Kidney epithelial cell (primary cell): Measurements from ENCODE around the gene ADGRL1. TPM values are rescaled to one million over a fixed set of nuclear protein-coding genes. Genes with fewer than 3 reads are reported as not detected.
"Not testable (repeated sequence)": the region's sequence is repeated elsewhere in the genome, so short reads cannot be mapped to it uniquely, and the experiment has no call there.

Experiments used
- DNase-seq: peaks from one replicate; pipeline ENCODE4 v3.0.0-alpha.2; 2010; ENCODE audit warnings: low read depth
- H3K27me3 ChIP-seq: 2 replicates; pipeline ENCODE4 v1.6.0; 2011; ENCODE audit warnings: low read length; ENCODE audit not compliant: control insufficient read depth, insufficient read depth
- H3K36me3 ChIP-seq: 2 replicates; pipeline ENCODE4 v1.5.1; 2011; ENCODE audit warnings: low read length; ENCODE audit not compliant: control insufficient read depth, insufficient read depth
- H3K4me3 ChIP-seq: 2 replicates; pipeline ENCODE4 v1.5.1; 2011; ENCODE audit warnings: low read depth, mild to moderate bottlenecking, control low read depth, low read length
- total RNA-seq: library from RNA; depleted of rRNA; stranded (reverse); fragments of >200 nt; gene quantifications from 2 replicates; pipeline ENCODE4 v1.2.3, GENCODE V29; 2015
- TF ChIP-seq, protein P1 (sequence below): IDR thresholded peaks from 2 replicates; pipeline ENCODE4 v1.5.1; 2011; ENCODE audit warnings: mild to moderate bottlenecking, moderate library complexity, low read length, control low read depth, inconsistent platforms; ENCODE audit not compliant: insufficient read depth, poor library complexity, severe bottlenecking

ADGRL1 gene
- total RNA-seq = 15.0 and 20.6 TPM in 2 replicates

GRCh38 chr19:14205452-14206287 lies at the start of gene ADGRL1:
Gene ADGRL1, minus strand, starts transcription at chr19:14206169. Its CDS starts 22,567 bp downstream, at chr19:14183602.
- peak within 1 kb of the TSS; percentile 41 for H3K4me3 ChIP-seq
- not testable (repeated sequence) for DNase-seq, H3K36me3 ChIP-seq
- H3K27me3 ChIP-seq = peaks cover 40% of the 10 kb centered on the region

DNA sequence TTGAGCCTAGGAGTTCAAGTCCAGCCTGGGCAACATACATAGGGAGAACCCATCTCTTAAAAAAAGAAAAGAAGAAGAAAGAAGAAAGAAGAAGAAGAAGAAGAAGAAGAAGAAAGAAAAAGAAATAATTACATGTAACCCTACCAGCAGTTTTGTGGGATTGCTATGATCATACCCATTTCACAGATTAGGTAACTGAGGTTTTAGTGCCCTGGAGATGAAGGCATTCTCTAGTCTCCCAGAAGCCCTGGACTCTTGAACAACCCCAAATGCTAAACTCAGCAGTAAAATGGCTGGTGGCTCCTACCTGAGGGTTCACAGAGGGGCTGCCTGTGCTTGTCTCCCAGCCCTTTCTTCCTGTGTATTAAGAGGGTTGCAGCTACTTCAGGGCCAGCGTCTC lies 49.3 kb upstream of the ADGRL1 start:
- not testable (repeated sequence) for DNase-seq, H3K27me3 ChIP-seq, H3K4me3 ChIP-seq, H3K36me3 ChIP-seq

DNA sequence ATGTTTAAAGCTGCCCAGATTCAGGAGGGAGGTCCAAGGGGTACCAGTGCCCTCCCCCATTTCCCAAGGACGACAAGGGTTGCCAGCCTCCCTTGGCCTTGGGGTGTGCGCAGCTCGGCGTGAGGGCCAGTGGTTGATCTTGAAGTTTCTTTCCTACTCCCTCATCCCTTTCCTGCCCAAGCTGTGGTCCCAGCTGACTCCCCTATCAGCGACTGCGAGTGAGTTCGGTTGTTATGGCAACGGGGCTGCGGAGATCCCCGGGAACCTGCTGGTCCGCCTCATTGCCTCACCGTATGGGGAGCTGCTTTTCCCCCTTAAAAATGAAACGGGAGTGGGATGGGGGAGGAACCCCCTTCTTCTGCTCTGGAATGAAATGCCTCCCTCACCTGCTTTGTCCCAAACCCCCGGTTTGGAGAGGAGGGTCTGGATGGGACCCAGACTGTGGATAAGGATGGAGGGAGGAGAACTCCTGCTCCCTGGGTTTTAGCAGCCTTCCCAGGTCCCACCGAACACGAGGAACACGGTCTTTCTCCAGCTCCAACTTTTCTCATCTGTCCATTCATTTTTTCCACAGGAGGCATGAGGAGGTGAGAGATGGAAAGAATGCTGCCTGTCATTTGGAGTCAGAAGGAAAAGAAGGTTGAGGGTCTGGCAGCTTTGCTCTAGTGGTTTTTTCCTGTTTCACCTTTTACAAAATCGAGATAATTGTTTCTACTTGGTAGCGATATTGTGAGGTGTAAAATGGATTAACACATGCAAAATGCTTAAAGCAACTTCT lies 48.0 kb upstream of the ADGRL1 start:
- H3K36me3 ChIP-seq, DNase-seq, H3K27me3 ChIP-seq, H3K4me3 ChIP-seq: not testable (repeated sequence)

- DNase-seq, H3K36me3 ChIP-seq, H3K27me3 ChIP-seq, H3K4me3 ChIP-seq: not testable (repeated sequence)
These were observed 46.2 kb upstream of the ADGRL1 start for GRCh38 chr19:14252136-14252535.

DNA sequence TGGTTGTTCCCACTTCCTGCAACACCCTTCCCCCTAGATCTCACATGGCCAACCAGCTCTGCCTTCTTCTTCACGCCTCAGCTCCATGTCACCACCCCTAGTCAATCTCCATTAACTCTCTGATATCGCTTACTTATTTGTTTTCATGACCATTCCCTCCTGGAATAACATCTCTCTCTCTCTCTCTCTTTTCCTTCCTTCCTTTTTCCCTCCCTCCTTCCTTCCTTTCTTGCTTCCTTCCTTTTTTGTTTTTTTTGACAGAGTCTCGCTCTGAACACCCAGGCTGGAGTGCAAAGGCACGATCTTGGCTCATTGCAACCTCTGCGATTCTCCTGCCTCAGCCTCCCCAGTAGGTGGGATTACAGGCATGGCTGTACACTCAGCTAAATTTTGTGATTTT lies 44.9 kb upstream of the ADGRL1 start:
- TF ChIP-seq, protein P1, sequence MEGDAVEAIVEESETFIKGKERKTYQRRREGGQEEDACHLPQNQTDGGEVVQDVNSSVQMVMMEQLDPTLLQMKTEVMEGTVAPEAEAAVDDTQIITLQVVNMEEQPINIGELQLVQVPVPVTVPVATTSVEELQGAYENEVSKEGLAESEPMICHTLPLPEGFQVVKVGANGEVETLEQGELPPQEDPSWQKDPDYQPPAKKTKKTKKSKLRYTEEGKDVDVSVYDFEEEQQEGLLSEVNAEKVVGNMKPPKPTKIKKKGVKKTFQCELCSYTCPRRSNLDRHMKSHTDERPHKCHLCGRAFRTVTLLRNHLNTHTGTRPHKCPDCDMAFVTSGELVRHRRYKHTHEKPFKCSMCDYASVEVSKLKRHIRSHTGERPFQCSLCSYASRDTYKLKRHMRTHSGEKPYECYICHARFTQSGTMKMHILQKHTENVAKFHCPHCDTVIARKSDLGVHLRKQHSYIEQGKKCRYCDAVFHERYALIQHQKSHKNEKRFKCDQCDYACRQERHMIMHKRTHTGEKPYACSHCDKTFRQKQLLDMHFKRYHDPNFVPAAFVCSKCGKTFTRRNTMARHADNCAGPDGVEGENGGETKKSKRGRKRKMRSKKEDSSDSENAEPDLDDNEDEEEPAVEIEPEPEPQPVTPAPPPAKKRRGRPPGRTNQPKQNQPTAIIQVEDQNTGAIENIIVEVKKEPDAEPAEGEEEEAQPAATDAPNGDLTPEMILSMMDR = no peak

DNA sequence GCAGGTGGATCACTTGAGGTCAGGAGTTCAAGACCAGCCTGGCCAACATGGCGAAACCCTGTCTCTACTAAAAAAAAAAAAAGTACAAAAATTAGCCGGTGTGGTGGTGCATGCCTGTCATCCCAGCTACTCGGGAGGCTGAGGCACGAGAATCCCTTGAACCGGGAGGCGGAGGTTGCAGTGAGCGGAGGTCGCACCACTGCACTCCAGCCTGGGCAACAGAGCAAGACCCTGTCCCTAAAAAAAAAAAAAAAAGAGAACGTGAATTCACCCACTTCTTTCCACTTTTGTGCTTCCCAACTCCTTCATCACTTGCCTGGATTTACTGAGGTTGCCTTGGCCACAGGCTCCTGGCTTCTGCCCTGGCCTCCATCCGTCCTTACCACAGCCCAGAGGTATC lies 44.3 kb upstream of the ADGRL1 start:
- not testable (repeated sequence) for H3K27me3 ChIP-seq, DNase-seq, H3K36me3 ChIP-seq, H3K4me3 ChIP-seq

More for the DNA sequence above, 44.9 kb upstream of the ADGRL1 start:
- Histone ChIP-seq H3K27me3 (no peaks in the 10 kb centered on the region), H3K36me3 (no peaks in the 10 kb centered on the region), H3K4me3 (no peak overlapping the region)
- no peak for DNase-seq

DNA sequence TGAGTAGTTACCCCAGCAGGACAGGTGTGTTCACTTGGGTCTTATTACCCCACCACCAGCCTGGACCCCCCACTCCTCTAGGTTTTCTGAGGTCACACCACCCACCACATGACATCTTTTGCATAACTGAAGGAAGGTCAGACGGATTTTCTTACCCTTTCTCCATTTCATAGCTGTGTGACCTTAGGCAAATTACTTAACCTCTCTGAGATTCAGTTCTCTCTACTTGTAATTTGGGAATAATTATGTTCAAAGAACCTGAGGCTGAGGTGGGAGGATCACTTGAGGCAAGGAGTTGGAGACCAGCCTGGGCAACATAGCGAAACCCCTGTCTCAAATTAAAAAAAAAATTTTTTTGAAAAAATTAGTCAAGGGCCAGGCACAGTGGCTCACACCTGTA lies 43.9 kb upstream of the ADGRL1 start:
- H3K4me3 ChIP-seq, H3K36me3 ChIP-seq, DNase-seq, H3K27me3 ChIP-seq: not testable (repeated sequence)

GRCh38 chr19:14249012-14249754 lies 43.2 kb upstream of the ADGRL1 start:
- H3K36me3 ChIP-seq, H3K27me3 ChIP-seq, DNase-seq: not testable (repeated sequence)
- H3K4me3 ChIP-seq = peak overlapping the region; percentile 43

- DNase-seq = no peak
- TF ChIP-seq, protein P1 = no peak
- Histone ChIP-seq H3K4me3 (peak overlapping the region; percentile 43), H3K27me3 (no peaks in the 10 kb centered on the region), H3K36me3 (no peaks in the 10 kb centered on the region)
These were observed 42.6 kb upstream of the ADGRL1 start for GRCh38 chr19:14248578-14249011.

DNA sequence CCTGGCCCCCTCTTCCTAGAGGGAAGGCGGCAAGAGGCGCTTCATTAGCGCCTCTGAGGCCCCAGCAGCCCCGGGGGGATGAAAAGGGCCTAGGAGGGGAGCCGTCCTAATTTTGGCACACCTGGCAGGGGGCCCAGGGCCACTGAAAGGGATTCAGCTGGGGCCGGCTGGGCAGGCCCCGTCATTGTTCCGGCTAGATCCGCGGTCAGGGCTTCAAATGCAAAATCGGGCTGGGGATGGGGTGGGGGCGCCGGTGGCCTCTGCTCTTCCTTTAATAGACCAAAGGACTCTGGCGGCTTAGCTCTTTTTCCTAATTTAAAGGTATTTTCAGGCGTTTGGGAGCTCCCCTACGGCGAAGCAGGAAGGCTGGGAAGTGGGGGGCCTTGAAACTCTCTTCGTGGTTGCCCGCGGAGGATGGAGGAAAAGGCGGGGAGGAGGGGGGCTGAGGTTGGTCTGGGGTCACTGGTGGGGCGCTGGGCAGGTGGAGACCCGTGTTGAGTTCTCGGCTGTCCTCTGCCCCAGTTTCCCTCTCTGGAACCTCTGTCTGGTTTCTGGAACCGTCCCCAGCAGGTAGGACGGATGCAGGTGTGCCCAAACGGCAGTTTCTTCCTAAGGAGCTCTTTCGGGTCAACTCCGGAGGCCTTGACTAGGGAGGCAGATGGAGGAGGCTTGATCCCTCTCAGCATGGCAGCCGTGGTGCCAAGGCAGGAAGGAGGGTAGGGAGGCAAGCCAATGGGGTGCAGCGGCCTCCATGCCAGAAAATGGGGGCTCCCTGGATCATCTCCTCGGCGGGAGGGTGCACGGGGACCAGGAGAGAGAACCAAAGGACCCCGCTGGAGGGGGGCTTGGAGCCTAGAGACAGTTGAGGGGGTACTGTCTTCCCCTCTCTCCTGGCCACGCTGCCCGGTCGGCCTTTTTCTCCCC lies 41.8 kb upstream of the ADGRL1 start:
- not testable (repeated sequence) for H3K27me3 ChIP-seq, H3K4me3 ChIP-seq, H3K36me3 ChIP-seq, DNase-seq

- not testable (repeated sequence) for H3K36me3 ChIP-seq, H3K27me3 ChIP-seq, DNase-seq, H3K4me3 ChIP-seq
These were observed 41.2 kb upstream of the ADGRL1 start for GRCh38 chr19:14247205-14247547.
